ENCODE data around the gene LIPT1.
"Not testable (repeated sequence)": the region's sequence is repeated elsewhere in the genome, so short reads cannot be mapped to it uniquely, and the experiment has no call there.

Gene LIPT1

DNA sequence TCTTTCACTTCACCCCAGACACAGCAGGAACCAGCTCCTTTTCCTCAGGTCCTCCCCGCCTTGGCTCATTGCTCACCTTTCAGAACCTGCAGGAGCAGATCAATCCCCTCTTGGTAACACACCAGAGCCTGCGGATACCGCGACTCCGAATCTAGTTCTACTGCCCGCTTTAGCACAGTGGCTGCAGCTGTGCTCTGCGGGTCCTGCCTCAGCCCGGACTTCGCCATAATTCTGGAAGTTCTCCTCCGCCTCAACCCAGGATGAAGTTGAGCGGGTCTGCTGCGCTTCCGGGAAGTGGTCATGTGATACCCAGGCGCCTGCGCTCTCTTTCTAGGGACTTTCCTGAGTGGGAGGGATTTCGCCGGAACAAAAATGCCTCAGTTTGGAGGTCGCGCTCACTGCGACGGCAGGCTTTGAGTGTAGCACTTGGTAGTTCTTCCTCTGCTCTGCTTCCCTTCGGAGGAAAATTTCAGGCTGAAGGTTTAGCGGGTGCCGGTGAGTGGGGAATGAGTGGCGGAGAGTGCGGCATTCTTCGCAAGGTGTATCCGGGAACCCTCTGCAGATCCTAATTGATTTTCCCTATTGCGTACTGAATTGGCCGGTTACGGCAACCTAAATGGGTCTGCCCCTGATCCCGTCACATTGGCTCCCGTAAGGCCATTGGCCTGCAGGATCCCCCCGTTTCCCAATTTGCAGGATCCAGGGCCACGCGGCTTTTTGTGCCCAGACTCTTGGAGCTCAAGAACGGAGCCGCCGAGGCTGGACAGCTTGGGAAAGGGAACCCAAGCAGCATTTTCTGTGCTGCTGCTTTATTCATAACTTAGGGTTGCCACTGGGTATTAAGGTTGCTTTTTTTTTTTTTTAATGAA is 26.2 kb downstream of the LIPT1 start, which contains the start of the genes MITD1 and MRPL30:
Gene MITD1, minus strand, starts transcription at position 304 of the 869 bp plus-strand sequence. Its CDS starts 77 bp downstream, at position 227.
Gene MRPL30, plus strand, starts transcription at position 430 of the 869 bp plus-strand sequence. CDS start 5,020 bp downstream, outside the sequence.
- peak; percentile 100 for DNase-seq (ENCODE audit: low read depth)

- DNase-seq (ENCODE audit: low read depth), result peak; percentile 16
Measured at GRCh38 chr2:99181624-99182000, 26.8 kb downstream of the LIPT1 start.

GRCh38 chr2:99183025-99183424 is 28.3 kb downstream of the LIPT1 start:
- DNase-seq (ENCODE audit: low read depth), result no peak

GRCh38 chr2:99184811-99185210 is 30.0 kb downstream of the LIPT1 start:
- no peak for DNase-seq (ENCODE audit: low read depth)

DNA sequence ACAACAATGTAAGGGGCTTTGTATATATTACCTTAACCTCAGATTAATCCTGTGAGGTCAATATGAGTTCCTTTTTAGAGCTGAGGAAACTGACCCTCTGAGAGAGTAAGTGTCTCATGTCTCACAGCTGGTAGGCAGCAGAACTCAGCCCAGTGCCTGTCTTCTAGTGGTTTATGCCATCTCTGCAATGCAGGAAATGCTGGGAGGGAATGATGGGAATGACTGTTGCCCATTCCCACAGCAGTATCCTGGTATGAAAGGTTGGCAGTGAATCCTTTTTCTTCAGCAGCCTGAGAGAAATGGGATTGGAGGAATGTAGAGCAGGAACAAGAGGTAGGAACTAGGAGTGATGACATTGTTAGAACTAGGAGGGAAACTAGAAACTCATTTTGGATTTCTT is 32.2 kb downstream of the LIPT1 start:
- DNase-seq (ENCODE audit: low read depth), result no peak

DNA sequence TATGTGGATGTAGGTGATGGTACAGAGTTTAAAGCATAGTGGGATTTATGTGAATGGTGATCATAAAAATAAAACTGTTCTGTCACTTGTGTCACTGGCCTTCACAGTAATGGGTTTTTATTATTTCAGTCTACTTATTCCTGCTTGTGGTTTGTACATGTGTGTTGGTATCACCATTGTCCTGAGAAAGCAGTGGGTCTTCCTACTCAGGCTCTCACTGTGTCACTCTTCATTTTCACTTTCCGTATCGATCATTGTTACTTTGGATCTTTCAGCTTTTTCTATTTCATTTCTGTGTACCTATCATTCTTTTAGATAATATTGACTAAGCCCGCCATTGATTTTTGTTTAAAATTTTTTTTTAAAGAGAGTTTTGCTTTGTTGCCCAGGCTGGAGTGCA is 33.6 kb downstream of the LIPT1 start:
- DNase-seq (ENCODE audit: low read depth), result no peak

DNA sequence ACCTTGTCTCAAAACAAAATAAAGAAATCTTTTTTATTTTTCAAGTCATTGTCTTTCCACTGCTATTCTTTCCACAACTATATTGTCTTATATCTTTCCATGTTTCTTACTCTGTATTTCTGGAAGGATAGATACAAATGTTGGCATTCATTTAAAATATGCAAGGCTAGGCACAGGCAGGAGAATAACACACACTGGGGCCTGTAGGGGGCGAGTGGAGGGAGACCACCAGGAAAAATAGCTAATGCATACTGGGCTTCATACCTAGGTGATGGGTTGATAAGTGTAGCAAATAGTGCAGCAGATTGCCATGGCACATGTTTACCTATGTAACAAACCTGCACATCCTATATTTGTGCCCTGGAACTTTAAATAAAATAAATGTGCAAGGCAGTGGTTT is 35.8 kb downstream of the LIPT1 start:
- no peak for DNase-seq (ENCODE audit: low read depth)

- DNase-seq (ENCODE audit: low read depth), result not testable (repeated sequence)
Measured at GRCh38 chr2:99192364-99192763, 37.6 kb downstream of the LIPT1 start.

DNA sequence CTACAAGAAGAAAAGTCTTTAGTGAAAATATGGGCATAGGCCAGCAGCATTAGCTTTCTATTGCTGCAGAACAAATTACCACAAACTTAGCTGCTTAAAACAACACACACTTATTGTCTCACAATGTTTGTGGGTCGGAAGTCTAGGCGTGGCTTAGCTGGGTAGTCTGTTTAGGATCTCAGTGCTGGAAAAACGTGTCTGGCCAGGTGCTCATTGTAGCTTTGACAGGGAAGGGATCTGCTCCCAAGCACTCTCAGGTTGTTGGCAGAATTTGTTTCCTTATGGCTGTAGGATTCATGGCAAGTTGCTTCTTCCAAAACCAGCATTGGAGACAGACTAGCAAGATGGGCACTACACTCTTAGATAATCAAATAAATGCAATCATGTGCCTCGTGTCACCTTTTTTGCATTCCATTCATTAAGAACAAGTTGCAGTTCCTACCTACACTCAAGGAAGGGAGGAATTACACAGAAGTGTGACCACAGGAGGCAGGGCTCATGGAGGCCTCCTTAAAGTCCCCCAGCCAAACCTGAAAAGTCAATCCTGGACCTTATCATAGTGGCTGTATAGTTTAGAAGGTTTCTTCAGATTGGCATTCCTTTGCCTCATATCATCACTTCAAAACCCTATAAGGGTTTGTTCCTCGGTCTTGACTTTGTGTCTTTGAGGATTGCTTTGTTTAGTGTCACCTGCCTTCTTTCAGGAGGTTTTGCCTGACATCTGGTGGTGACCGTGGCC is 43.5 kb downstream of the LIPT1 start:
- DNase-seq (ENCODE audit: low read depth), result no peak

- DNase-seq (ENCODE audit: low read depth), result no peak
Measured at GRCh38 chr2:99200076-99200800, 45.5 kb downstream of the LIPT1 start.

DNA sequence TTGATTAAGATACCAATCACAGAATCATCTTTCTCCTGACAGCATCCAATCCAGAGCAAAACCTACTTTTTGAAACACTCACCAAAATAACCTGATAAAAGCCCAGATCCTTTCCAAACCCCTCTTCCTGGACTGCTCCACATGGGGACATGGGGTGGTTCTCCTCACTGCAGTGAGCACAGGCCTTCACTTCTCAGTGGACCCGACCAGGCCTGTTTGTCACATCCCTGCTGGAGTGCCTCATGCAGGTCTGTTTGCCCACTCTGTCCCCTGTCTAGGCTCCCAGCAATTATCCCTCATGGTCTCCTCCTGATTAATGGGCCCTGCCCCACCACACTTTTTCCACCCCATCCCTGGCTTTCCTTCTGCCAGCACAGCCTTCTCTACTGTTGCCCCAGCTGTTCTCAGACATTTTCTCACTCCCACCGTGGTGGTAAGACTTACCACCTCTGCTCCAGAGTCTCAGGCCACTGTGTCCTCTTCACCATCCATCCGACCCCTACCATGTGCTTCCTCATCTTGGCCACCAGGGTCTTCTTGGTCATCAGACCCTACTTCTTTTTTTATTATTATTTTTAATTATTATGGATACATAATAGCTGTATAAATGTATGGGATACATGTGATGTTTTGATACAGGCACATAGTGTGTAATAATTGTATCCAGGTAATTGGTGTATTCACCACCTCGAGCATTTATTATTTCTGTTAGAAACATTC is 47.4 kb downstream of the LIPT1 start:
- no peak for DNase-seq (ENCODE audit: low read depth)

DNA sequence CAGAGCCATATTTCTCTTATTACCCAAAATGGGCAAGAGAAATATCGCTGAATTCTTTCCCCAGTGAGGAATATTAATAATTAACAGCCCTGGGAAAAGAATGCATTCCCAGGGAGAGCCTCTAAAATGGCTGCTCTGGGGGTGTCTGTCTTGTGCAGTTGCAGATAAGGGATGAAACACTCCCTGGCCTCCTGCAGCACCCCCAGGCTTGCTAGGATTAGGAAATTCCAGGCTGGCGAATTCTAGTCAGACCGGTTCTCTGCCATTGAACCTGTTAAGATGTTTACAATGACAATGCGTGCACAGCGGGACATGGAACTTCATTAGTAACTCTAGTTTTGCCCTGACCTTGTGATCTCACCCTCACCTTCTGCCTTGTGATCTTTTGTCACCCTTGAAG is 50.7 kb downstream of the LIPT1 start:
- no peak for DNase-seq (ENCODE audit: low read depth)

Data from HS-5 (cell line).